ENCODE data around the gene TNNI2.

DNA sequence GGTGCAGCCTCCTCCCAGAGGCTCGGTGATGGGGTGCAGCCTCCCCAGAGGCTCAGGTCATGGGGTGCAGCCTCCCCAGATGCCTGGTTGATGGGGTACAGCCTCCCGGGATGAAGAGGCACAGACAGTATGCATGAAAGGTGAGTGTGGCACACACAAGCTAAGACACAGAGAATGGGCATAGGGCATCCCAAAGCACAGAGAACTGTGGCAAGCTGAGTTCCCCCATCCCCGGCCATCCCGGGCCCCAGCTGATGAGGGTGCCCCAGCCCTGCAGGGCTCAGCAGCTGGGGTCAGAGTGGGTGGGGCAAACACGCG is 8.8 kb upstream of the TNNI2 start:
- TF ChIP-seq, protein P1, sequence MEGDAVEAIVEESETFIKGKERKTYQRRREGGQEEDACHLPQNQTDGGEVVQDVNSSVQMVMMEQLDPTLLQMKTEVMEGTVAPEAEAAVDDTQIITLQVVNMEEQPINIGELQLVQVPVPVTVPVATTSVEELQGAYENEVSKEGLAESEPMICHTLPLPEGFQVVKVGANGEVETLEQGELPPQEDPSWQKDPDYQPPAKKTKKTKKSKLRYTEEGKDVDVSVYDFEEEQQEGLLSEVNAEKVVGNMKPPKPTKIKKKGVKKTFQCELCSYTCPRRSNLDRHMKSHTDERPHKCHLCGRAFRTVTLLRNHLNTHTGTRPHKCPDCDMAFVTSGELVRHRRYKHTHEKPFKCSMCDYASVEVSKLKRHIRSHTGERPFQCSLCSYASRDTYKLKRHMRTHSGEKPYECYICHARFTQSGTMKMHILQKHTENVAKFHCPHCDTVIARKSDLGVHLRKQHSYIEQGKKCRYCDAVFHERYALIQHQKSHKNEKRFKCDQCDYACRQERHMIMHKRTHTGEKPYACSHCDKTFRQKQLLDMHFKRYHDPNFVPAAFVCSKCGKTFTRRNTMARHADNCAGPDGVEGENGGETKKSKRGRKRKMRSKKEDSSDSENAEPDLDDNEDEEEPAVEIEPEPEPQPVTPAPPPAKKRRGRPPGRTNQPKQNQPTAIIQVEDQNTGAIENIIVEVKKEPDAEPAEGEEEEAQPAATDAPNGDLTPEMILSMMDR (IDR thresholded peaks at IDR 0.05; ENCODE audit: borderline replicate concordance, extremely low read depth, low read length, poor library complexity, severe bottlenecking) = no peak
- TF ChIP-seq EZH2 (IDR thresholded peaks at IDR 0.05; ENCODE audit: borderline replicate concordance, low read depth, low read length, severe bottlenecking) = no peak

Measured in DND-41 (cell line).